Measurements from ENCODE around the gene COL23A1.

The COL23A1 gene

GRCh38 chr5:178368716-178369300, 221.4 kb downstream of the COL23A1 start:
- no peak for DNase-seq

DNA sequence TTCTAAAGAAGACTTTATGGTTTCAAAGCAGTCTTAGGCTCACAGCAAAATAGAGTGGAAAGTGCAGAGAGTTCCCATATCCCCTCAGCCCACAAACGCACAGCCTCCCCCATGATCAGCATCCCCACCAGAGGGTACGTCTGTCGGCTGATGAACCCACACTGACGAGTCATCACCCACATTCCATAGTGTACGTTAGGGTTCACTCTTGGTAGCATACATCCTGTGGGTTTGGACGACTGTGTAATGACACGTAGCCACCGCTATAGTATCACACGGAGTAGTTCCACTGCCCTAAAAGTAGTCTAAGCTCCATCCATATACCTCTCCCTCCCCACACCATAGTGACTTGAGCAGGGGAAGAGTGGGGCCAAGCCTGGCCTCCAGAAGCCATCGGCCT, 221.9 kb downstream of the COL23A1 start:
- DNase-seq, result no peak

DNA sequence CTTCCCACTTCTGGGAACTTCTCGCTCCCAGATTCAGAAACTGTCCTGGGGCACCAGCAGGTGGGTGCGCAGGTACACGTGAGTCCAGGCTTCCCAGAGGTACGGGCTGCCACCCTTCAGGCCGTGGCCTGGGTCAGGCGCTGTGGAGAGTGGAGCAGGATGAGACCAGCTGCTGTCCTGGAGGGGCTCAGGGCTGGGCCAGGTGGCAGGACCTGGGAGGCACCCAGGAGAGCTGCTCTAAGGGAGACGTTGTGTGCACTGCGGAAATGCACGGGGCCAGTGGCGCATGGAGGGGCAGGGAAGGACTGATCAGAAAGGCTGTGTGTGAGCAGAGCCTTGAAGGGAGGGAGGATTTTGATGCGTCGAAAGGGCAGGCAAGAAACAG, 222.5 kb downstream of the COL23A1 start:
- no peak for DNase-seq

GRCh38 chr5:178366998-178367735, 223.0 kb downstream of the COL23A1 start:
- no peak for DNase-seq

- DNase-seq, result no peak
These were observed 224.4 kb downstream of the COL23A1 start for GRCh38 chr5:178365501-178366440.

GRCh38 chr5:178364326-178364675, 225.9 kb downstream of the COL23A1 start:
- no peak for DNase-seq

- no peak for DNase-seq
These were observed 226.5 kb downstream of the COL23A1 start for GRCh38 chr5:178363501-178364325.

GRCh38 chr5:178361657-178362445, 228.3 kb downstream of the COL23A1 start:
- DNase-seq, result no peak

DNA sequence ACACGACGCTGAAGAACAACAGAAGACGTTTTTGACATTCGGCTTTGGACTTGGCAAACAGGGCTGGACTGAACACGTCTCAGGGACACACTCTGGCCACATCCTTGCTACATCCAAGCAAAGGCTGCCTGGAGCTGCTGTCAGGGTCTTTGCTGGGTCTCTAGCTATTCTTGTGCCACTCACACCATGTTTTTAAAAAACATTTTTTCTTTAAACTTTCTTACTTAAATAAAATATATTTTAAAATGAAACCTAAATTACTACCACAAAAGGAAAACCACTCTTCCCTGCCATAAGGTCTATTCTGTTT, 229.3 kb downstream of the COL23A1 start:
- no peak for DNase-seq

DNA sequence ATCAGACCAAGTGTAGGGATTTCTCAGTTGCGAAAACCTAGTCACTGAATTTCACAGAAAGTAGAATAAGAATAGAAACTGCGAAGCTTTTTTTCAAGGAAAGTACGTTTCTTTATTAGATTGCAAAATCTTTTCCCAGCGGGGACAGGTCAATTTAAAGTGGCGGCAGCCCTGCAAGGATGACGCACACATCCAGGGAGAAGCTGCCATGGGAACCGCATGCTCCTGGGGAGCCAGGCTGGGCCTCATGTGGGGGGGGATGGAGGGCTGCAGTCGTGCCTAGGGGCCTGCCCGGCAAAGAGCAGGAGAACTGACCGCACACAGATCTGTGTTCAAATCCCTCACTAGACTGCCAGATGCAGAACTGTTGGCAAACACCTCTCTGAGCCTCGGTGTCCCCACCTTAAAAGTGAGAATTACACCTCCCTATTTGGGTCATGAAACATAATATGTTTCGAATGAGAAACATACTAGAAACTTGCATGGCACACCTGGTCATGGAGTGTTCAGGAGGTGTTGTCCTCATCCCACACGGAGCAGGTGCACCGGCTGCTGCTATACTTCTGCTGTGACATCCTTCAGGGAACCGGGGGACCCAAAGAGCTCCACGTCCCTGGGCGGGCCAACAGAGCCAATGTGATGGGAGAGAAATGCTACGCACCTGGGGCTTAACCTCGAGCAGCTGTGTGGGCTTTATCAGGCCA, 229.8 kb downstream of the COL23A1 start:
- no peak for DNase-seq

- no peak for DNase-seq
These were observed 230.5 kb downstream of the COL23A1 start for GRCh38 chr5:178359738-178360137.

DNA sequence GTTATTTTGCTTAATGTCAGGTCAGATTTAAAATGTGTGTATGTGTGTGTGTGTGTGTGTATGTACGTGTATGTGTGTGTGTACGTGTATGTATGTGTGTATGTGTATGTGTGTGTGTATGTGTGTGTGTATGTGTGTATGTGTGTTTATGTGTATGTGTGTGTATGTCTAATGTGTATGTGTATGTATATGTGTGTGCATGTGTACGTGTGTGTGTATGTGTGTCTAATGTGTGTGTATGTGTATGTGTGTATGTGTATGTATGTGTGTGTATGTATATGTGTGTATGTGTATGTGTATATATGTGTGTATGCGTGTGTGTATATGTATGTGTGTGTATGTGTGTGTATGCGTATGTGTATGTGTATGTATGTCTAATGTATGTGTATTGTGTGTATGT, 232.5 kb downstream of the COL23A1 start:
- no peak for DNase-seq

- DNase-seq, result no peak
These were observed 233.1 kb downstream of the COL23A1 start for GRCh38 chr5:178357121-178357521.

GRCh38 chr5:178356431-178356872, 233.7 kb downstream of the COL23A1 start:
- no peak for DNase-seq

DNA sequence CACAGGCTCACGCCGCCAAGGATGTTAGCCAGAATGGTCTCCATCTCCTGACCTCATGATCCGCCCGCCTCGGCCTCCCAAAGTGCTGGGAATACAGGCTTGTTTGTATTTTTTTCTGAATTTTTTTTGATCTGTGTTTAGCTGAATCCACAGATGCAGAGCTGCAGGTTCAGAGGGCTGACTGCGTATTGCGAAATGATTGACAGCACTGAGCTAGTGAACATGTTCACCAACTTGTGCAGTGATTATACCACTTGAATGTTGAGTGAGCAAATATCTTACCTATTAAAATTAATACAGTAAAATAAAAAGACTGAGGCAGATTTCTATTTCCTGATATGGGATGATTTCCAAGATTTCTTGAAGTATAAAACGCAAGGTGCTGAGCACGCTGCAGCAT, 234.5 kb downstream of the COL23A1 start:
- no peak for DNase-seq

GRCh38 chr5:178353461-178353860, 236.7 kb downstream of the COL23A1 start:
- DNase-seq, result no peak

- DNase-seq, result no peak
These were observed 238.2 kb downstream of the COL23A1 start for GRCh38 chr5:178352035-178352349.

DNA sequence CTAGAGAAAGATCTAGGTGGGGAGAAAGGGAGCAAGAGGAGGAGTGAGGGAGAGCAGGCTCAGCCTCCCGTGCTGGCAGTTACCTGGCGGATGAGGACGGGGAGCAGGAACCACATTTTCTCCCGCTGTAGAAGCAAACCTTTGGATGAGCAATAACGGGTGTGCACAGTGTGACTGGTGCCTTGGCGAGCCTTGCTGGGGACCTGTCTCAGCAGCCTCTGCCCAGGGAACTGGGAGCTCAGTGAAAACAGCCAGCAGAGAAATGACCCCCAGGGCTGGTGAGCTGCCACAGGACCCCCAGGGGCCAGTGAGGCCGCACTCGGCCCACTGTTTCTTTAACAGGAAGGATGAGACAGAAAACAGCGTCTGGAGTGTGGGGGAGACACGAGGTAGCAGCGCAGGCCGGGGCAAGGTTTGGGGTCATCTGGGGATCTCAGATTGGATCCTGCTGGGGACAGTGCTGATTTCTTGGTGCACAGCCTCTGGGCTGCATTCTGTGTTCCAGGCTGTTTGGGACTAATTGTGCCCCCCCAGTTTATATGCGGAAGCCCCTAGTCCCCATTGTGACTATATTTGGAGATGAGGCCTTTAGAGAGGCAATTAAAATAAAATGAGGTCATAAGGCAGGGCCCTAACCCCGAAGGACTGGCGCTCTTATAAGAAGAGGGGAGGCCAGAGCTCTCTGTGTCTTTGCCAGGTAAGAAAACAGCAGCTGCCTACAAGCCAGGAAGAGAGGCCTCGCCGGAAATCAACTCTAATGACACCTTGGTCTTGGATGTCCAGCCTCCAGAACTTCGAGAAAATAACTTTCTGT, 238.8 kb downstream of the COL23A1 start:
- no peak for DNase-seq

DNA sequence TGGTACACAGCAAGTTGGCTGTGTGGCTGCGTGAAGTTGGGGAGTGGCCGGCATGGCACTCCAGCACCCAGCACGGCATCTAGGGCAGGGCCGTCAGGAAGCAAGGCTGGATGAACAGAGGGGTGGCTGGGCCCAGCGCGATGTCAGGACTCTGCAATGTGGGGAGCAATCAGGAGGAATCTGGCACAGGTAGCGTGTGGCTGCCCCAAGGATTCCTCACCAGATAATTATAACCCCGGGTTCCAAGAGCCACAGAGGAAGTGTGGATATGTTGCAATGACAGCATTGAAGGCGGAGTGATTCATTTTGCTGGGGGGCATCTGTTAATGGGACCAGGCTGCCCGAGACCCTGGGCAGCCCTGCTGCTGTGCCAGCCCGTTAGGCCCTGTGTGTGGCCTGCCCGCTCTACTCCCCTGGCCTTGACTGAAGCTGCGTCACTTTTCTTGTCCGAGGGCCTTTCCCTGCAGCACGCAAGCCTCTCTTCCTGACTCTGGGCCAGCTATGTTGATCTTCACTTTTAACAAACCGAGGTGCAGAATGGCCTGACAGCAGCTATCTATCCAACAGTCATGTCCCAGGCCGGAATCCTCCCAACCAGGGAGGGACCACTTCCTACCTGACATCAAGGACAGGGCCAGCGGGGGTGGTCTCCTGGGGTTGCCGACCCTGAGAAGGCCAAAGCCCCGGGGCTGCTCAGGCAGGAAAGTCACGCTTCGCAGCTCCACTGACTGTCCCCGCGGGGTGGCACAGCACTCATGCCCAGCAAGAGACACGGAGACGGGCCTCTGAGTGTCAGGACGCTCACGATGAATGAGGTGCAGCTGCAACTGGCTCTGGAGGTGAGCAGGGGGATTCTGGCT, 239.6 kb downstream of the COL23A1 start:
- no peak for DNase-seq

All from COR-L47 (cell line).